NCI-H1694 (cell line): ENCODE data around the gene MCEMP1.
A peak's percentile ranks its signal among the peaks of the same experiment; 100 is the strongest.
"Not testable (repeated sequence)": the region's sequence is repeated elsewhere in the genome, so short reads cannot be mapped to it uniquely, and the experiment has no call there.

Source experiments
- DNase-seq: peaks from one replicate; lab custom pipeline; 2025; lab: John Stamatoyannopoulos, UW

Gene MCEMP1

DNA sequence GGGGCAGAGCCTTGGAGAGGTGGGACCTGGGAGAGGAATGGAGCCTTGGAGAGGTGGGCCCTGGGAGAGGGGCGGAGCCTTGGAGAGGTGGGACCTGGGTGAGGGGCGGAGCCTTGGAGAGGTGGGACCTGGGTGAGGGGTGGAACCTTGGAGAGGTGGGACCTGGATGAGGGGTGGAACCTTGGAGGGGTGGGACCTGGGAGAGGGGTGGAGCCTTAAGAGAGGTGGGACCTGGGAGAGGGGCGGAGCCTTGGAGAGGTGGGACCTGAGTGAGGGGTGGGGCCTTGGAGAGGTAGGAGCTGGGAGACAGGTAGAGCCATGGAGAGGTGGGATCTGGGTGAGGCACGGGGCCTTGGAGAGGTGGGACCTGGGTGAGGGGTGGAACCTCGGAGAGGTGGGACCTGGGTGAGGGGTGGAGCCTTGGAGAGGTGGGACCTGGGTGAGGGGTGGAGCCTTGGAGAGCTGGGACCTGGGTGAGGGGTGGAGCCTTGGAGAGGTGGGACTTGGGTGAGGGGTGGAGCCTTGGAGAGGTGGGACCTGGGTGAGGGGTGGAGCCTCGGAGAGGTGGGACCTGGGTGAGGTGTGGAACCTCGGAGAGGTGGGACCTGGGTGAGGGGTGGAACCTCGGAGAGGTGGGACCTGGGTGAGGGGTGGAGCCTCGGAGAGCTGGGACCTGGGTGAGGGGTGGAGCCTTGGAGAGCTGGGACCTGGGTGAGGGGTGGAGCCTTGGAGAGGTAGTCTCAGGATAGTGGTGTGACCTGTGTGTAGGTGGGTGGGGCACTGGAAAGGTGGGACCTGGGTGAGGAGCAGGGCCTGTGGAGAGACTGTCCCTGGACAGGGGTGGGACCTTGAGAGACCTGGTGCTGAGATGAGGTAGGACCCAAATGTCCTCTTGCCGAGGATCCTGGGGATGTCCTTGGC lies 33.0 kb upstream of the MCEMP1 start:
- DNase-seq: not testable (repeated sequence)

DNA sequence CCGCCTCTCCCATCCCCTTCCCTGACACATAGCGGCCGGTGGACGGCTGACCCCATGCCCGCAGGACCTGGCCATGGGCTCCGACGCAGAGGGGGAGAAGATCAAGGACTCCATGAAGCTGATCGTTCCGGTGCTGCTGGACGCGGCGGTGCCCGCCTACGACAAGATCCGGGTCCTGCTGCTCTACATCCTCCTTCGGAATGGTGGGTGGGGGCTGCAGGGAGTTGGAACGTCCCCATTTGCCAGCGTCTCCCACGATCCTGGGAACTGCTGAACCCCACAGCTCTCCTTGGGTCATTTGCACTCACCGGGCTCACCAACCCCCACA lies 32.4 kb upstream of the MCEMP1 start:
- no peak for DNase-seq

GRCh38 chr19:7645163-7645562 lies 31.7 kb upstream of the MCEMP1 start:
- no peak for DNase-seq

- DNase-seq: no peak
Observed at GRCh38 chr19:7645656-7646425, 31.0 kb upstream of the MCEMP1 start.

GRCh38 chr19:7646426-7646700 lies 30.5 kb upstream of the MCEMP1 start:
- no peak for DNase-seq

DNA sequence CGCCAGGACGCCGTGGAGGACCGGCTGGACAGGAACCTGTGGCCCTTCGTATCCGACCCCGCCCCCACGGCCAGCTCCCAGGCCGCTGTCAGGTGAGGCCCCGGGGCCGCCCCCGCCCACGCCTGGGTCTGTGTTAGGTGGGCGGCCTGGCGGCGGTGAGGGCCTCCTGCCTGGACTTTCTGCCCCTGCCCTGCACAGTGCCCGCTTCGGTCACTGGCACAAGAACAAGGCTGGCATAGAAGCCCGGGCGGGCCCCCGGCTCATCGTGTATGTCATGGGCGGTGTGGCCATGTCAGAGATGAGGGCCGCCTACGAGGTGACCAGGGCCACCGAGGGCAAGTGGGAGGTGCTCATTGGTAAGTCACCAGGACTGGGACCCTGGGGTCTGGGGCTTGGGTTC lies 29.7 kb upstream of the MCEMP1 start:
- no peak for DNase-seq

- DNase-seq: no peak
Observed at GRCh38 chr19:7648265-7649014, 28.4 kb upstream of the MCEMP1 start.

DNA sequence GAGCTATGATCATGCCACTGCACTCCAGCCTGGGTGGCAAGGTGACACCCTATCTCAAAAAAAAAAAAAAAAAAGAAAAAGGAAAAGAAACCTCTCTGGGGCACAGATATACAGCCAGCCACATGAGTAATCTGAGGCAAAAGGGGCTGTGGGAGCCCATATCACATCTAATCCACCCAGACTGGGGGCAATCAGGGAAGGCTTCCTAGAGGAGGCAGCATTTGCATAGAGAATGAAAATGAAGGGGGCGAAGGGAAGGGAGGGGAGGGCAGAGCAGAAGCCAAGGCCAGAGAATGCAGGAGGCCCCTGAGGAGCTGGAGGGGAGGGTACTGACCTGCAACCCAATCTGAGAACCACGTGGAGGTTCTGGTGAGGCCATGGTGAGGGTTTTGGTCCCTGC lies 26.7 kb upstream of the MCEMP1 start:
- no peak for DNase-seq

- peak; percentile 45 for DNase-seq
Observed at GRCh38 chr19:7652061-7652641, 24.7 kb upstream of the MCEMP1 start.

GRCh38 chr19:7654401-7654800 lies 22.5 kb upstream of the MCEMP1 start:
- DNase-seq: no peak

DNA sequence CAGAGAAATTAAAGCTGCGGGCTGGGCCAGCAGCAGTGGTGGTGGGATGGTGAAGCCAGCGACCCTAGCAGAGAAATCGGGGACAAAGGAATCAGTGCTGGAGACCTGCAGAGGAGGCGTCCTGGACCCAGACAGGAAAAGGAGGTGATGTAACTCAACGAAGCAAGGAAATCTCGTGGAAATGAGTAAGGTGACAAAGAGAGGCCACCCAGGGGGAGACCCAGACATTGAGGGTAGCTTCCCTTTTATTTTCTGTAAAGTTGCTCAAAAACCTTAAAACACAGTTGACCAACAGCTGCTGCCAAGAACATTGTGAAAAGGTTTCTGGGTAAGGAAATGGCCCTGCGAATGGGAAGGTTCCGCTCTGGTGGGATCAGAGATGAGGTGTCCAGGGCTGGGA lies 21.3 kb upstream of the MCEMP1 start:
- DNase-seq: no peak

DNA sequence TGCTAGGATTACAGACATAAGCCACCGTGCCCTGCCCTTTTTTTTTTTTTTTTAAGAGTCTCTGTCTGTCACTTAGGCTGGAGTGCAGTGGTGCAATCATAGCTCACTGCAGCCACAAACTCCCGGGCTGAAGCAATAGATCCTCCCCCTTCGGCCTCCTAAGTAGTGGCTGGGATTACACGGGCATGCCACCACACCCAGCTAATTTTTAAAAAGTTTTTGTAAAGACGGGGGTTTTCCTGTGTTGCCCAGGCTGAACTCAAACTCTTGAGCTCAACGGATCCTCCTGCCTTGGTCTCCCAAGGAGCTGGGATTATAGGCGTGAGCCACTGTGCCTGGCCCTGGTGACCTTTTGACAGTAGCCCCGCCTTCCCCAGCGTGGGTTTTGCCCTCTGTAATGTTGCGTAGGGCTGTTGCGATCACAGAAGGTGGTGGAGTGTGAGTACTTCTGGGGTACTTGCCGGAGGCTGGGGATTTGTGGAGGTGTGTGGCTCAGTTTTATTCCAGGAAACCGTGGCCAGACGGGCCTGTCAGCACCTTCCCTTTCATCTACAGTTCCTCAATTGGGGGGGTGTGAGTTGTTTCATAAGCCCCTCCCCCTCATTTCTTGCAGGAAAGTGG lies 19.6 kb upstream of the MCEMP1 start:
- DNase-seq: no peak

DNA sequence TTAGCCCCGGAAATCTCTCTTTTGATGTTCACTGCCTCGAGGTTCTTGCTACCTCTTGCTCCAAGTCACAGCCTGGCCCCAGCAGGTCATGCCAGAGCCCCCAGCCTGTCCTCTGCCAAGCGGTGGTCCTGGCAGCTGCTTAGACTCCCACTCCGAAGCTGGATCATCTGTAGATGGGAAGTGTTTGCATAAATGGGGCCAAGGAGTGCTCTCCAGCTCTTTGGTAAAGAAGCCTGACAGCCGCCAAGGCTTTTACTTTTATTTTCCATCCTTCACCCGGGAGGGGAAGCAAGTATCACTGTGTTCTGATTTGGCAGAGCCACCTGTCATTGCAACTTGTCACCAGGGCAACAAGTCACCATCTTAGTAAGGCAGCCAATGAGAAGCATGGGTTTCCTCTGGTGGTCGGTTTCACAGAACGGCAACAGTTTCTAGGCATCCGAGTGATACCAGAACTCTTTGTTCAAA lies 18.6 kb upstream of the MCEMP1 start:
- DNase-seq: no peak

GRCh38 chr19:7661744-7662538 lies 14.9 kb upstream of the MCEMP1 start:
- no peak for DNase-seq

DNA sequence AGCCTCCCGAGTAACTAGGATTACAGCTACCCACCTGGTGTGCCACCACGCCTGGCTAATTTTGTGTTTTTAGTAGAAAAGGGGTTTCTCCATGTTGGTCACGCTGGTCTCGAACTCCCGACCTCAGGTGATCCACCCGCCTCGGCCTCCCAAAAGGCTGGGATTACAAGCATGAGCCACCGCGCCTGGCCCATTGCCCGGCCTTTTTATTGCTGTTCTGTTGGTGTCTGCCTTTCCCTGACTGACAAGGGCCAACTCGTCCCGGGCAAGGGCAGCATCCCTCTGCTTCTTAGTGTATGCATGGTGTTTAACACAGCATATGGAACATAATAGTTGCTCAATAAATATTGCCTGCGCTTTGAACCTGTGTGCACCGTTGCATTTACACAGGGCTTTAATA lies 14.2 kb upstream of the MCEMP1 start:
- DNase-seq: no peak

DNA sequence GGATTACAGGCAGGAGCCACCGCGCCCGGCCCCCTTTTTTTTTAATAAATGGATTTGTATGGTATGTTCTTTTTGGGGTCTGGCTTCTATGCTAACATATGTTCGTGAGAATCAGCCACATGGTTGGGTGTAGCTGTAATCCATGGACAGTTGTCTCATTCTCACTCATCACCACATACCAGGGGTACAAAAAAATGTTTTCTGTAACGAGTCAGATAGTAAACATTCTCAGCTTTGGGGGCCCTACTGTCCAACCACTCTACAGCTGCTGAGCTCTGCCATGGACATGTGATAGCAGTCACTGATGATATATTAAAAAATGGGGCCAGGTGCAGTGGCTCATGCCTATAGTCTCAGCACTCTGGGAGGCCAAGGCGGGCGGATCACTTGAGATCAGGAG lies 13.2 kb upstream of the MCEMP1 start:
- no peak for DNase-seq

DNA sequence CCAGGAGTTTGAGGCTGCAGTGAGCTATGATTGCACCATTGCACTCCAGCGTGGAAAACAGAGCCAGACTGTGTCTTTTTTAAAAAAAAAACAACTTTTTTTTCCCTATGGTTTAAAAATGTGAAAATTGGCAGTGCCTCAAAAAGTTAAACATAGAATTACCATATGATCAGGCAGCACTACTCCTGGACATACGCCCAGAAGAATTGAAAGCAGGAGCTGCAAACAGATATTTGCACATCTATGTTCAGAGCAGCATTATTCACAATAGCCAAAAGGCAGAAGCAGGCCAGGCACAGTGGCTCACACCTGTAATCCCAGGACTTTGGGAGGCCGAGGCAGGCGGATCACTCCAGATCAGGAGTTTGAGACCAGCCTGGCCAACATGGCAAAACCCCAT lies 11.8 kb upstream of the MCEMP1 start:
- peak; percentile 75 for DNase-seq

GRCh38 chr19:7668842-7669241 lies 8.0 kb upstream of the MCEMP1 start, which contains the start of gene RETN:
Gene RETN, plus strand, starts transcription at chr19:7669049. Its CDS starts 278 bp downstream, at chr19:7669327.
- no peak for DNase-seq

- DNase-seq: no peak
Observed at GRCh38 chr19:7669641-7670040, 7.2 kb upstream of the MCEMP1 start.

DNA sequence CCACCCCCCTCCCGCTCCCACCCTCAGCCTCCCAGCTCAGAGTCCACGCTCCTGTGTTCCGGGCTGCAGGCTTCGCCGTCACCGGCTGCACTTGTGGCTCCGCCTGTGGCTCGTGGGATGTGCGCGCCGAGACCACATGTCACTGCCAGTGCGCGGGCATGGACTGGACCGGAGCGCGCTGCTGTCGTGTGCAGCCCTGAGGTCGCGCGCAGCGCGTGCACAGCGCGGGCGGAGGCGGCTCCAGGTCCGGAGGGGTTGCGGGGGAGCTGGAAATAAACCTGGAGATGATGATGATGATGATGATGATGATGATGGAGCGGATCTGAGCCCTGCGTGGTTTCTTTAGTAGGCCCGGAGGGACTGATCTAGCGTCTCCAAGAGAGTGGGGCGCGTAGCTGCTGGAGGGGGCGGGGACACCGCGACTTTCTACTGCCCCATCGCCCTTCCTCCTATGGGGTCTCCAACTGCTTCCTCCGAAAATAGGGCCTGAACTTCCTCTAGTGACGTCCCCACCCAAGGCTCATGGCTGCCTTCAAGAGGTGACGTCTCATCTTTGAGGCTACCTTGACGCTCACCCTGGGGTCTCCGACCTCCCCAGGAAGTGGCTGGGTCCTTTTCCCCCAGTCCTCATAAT lies 6.6 kb upstream of the MCEMP1 start:
- no peak for DNase-seq

DNA sequence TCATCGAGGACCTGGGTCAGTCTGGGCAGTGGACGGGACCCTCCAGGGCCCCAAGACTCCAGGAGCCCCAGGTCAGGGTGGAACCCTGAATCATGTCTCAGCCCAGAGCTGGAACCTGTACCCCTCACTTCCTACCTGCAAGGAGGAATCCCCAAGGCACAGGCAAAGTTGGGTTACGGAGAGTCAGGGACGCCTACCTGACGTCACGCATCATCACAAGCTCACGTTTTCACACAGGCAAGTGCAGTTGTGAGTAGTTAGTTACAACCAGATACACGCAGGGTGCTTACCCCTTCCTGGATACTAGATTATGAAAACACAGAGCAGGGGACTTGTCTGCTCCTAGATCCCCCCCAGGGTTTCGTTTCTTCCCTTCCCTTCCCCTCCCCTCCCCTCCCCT lies 6.1 kb upstream of the MCEMP1 start:
- no peak for DNase-seq
